ENCODE measurements around the gene GABRG3. TPM values are rescaled to one million over a fixed set of nuclear protein-coding genes. Genes with fewer than 3 reads are reported as not detected.
"Not testable (repeated sequence)": the region's sequence is repeated elsewhere in the genome, so short reads cannot be mapped to it uniquely, and the experiment has no call there.

GABRG3 gene
- total RNA-seq, 2 donors from 2014 or later = not detected

- no peaks in the 10 kb centered on the region for H3K27me3 Mint-ChIP-seq (ENCODE audit: low read depth)
- DNase-seq = no peak
- peaks cover 0 to 3% of the 10 kb centered on the region in 2 donors for H3K9me3 Mint-ChIP-seq
- no peaks in the 10 kb centered on the region for H3K4me1 Mint-ChIP-seq (ENCODE audit: low read depth)
- ATAC-seq (replicated peaks in 1 of 2) = no peak
- no peak overlapping the region for H3K27ac Mint-ChIP-seq
- H3K4me3 Mint-ChIP-seq = no peak overlapping the region
- no peaks in the 10 kb centered on the region for H3K36me3 Mint-ChIP-seq (ENCODE audit: insufficient read depth in 2 of 2)
Measured at GRCh38 chr15:27361438-27361837, 390.5 kb downstream of the GABRG3 start.

- Mint-ChIP-seq H3K4me1 (ENCODE audit: low read depth) (no peaks in the 10 kb centered on the region), H3K27ac (no peak overlapping the region), H3K4me3 (no peak overlapping the region), H3K9me3 (peaks cover 2 to 3% of the 10 kb centered on the region in 2 donors), H3K27me3 (ENCODE audit: low read depth) (no peaks in the 10 kb centered on the region), H3K36me3 (ENCODE audit: insufficient read depth in 2 of 2) (no peaks in the 10 kb centered on the region)
- no peak for ATAC-seq (replicated peaks in 1 of 2)
- no peak for DNase-seq
Measured at GRCh38 chr15:27365456-27365855, 394.5 kb downstream of the GABRG3 start.

GRCh38 chr15:27377391-27377790, 406.4 kb downstream of the GABRG3 start:
- not testable (repeated sequence) for DNase-seq; ATAC-seq (replicated peaks in 1 of 2); H3K27me3 Mint-ChIP-seq (ENCODE audit: low read depth); H3K27ac Mint-ChIP-seq; H3K36me3 Mint-ChIP-seq (ENCODE audit: insufficient read depth in 2 of 2); H3K4me3 Mint-ChIP-seq; H3K9me3 Mint-ChIP-seq; H3K4me1 Mint-ChIP-seq (ENCODE audit: low read depth)

- H3K27me3 Mint-ChIP-seq (ENCODE audit: low read depth) = no peaks in the 10 kb centered on the region
- DNase-seq (no peak), ATAC-seq (replicated peaks in 1 of 2) (no peak)
- H3K36me3 Mint-ChIP-seq (ENCODE audit: insufficient read depth in 2 of 2) = peaks cover 0 to 3% of the 10 kb centered on the region in 2 donors
- H3K9me3 Mint-ChIP-seq = peaks cover 0 to 6% of the 10 kb centered on the region in 2 donors
- H3K4me1 Mint-ChIP-seq (ENCODE audit: low read depth) = no peaks in the 10 kb centered on the region
- H3K27ac Mint-ChIP-seq = no peak overlapping the region
- H3K4me3 Mint-ChIP-seq = no peak overlapping the region
Measured at GRCh38 chr15:27382361-27383025, 411.5 kb downstream of the GABRG3 start.

GRCh38 chr15:27383726-27384125, 412.7 kb downstream of the GABRG3 start:
- no peak for ATAC-seq (replicated peaks in 1 of 2)
- no peak overlapping the region for H3K4me3 Mint-ChIP-seq
- H3K9me3 Mint-ChIP-seq = peaks cover 0 to 9% of the 10 kb centered on the region in 2 donors

GRCh38 chr15:27392163-27392562, 421.2 kb downstream of the GABRG3 start:
- DNase-seq = no peak
- Mint-ChIP-seq H3K4me1 (ENCODE audit: low read depth) (no peaks in the 10 kb centered on the region), H3K9me3 (peaks cover 0 to 8% of the 10 kb centered on the region in 2 donors), H3K27ac (no peak overlapping the region), H3K27me3 (ENCODE audit: low read depth) (no peaks in the 10 kb centered on the region), H3K4me3 (no peak overlapping the region), H3K36me3 (ENCODE audit: insufficient read depth in 2 of 2) (peaks cover 0 to 2% of the 10 kb centered on the region in 2 donors)
- no peak for ATAC-seq (replicated peaks in 1 of 2)

More at GRCh38 chr15:27383726-27384125, 412.7 kb downstream of the GABRG3 start:
- Mint-ChIP-seq H3K4me1 (ENCODE audit: low read depth) (no peaks in the 10 kb centered on the region), H3K27me3 (ENCODE audit: low read depth) (no peaks in the 10 kb centered on the region), H3K27ac (no peak overlapping the region), H3K36me3 (ENCODE audit: insufficient read depth in 2 of 2) (peaks cover 0 to 3% of the 10 kb centered on the region in 2 donors)
- DNase-seq = no peak

- Mint-ChIP-seq H3K36me3 (ENCODE audit: insufficient read depth in 2 of 2) (peaks cover 0 to 3% of the 10 kb centered on the region in 2 donors), H3K9me3 (peaks cover 6 to 8% of the 10 kb centered on the region in 2 donors), H3K27me3 (ENCODE audit: low read depth) (no peaks in the 10 kb centered on the region), H3K4me3 (no peak overlapping the region), H3K4me1 (ENCODE audit: low read depth) (no peaks in the 10 kb centered on the region), H3K27ac (no peak overlapping the region)
- ATAC-seq (replicated peaks in 1 of 2) (no peak), DNase-seq (no peak)
Measured at GRCh38 chr15:27396521-27396920, 425.5 kb downstream of the GABRG3 start.

- no peaks in the 10 kb centered on the region for H3K4me1 Mint-ChIP-seq (ENCODE audit: low read depth)
- DNase-seq = no peak
Measured at GRCh38 chr15:27396996-27397395, 426.0 kb downstream of the GABRG3 start.

GRCh38 chr15:27398631-27399161, 427.7 kb downstream of the GABRG3 start:
- Mint-ChIP-seq H3K27ac (no peak overlapping the region), H3K4me3 (no peak overlapping the region), H3K27me3 (ENCODE audit: low read depth) (no peaks in the 10 kb centered on the region), H3K9me3 (peaks cover 6 to 8% of the 10 kb centered on the region in 2 donors), H3K36me3 (ENCODE audit: insufficient read depth in 2 of 2) (peaks cover 0 to 4% of the 10 kb centered on the region in 2 donors), H3K4me1 (ENCODE audit: low read depth) (no peaks in the 10 kb centered on the region)
- DNase-seq (no peak), ATAC-seq (replicated peaks in 1 of 2) (no peak)

More at GRCh38 chr15:27396996-27397395, 426.0 kb downstream of the GABRG3 start:
- no peak overlapping the region for H3K27ac Mint-ChIP-seq
- no peaks in the 10 kb centered on the region for H3K27me3 Mint-ChIP-seq (ENCODE audit: low read depth)
- peaks cover 0 to 4% of the 10 kb centered on the region in 2 donors for H3K36me3 Mint-ChIP-seq (ENCODE audit: insufficient read depth in 2 of 2)
- no peak for ATAC-seq (replicated peaks in 1 of 2)
- no peak overlapping the region for H3K4me3 Mint-ChIP-seq
- H3K9me3 Mint-ChIP-seq = peaks cover 6 to 11% of the 10 kb centered on the region in 2 donors

GRCh38 chr15:27399241-27399640, 428.3 kb downstream of the GABRG3 start:
- no peak for ATAC-seq (replicated peaks in 1 of 2)
- no peak overlapping the region for H3K27ac Mint-ChIP-seq
- H3K4me1 Mint-ChIP-seq (ENCODE audit: low read depth) = no peaks in the 10 kb centered on the region
- no peak overlapping the region for H3K4me3 Mint-ChIP-seq
- DNase-seq = no peak
- H3K36me3 Mint-ChIP-seq (ENCODE audit: insufficient read depth in 2 of 2) = peaks cover 0 to 4% of the 10 kb centered on the region in 2 donors
- H3K27me3 Mint-ChIP-seq (ENCODE audit: low read depth) = no peaks in the 10 kb centered on the region
- H3K9me3 Mint-ChIP-seq = peaks cover 6 to 8% of the 10 kb centered on the region in 2 donors

GRCh38 chr15:27401471-27401870, 430.5 kb downstream of the GABRG3 start:
- Mint-ChIP-seq H3K4me1 (ENCODE audit: low read depth) (no peaks in the 10 kb centered on the region), H3K36me3 (ENCODE audit: insufficient read depth in 2 of 2) (peaks cover 0 to 4% of the 10 kb centered on the region in 2 donors), H3K9me3 (peaks cover 6 to 15% of the 10 kb centered on the region in 2 donors), H3K4me3 (no peak overlapping the region), H3K27me3 (ENCODE audit: low read depth) (no peaks in the 10 kb centered on the region), H3K27ac (no peak overlapping the region)
- DNase-seq = no peak
- no peak for ATAC-seq (replicated peaks in 1 of 2)

- Mint-ChIP-seq H3K4me1 (ENCODE audit: low read depth) (no peaks in the 10 kb centered on the region), H3K27me3 (ENCODE audit: low read depth) (no peaks in the 10 kb centered on the region), H3K36me3 (ENCODE audit: insufficient read depth in 2 of 2) (no peaks in the 10 kb centered on the region), H3K9me3 (peaks cover 3 to 12% of the 10 kb centered on the region in 2 donors), H3K4me3 (no peak overlapping the region), H3K27ac (no peak overlapping the region)
- DNase-seq = no peak
- no peak for ATAC-seq (replicated peaks in 1 of 2)
Measured at GRCh38 chr15:27408428-27408827, 437.4 kb downstream of the GABRG3 start.

- ATAC-seq (replicated peaks in 1 of 2) = no peak
- no peak for DNase-seq
- Mint-ChIP-seq H3K9me3 (peaks cover 6 to 11% of the 10 kb centered on the region in 2 donors), H3K4me1 (ENCODE audit: low read depth) (no peaks in the 10 kb centered on the region), H3K27me3 (ENCODE audit: low read depth) (no peaks in the 10 kb centered on the region), H3K36me3 (ENCODE audit: insufficient read depth in 2 of 2) (no peaks in the 10 kb centered on the region), H3K27ac (no peak overlapping the region), H3K4me3 (no peak overlapping the region)
Measured at GRCh38 chr15:27410996-27411605, 440.1 kb downstream of the GABRG3 start.
